ENCODE measurements around the gene PBX3. TPM values are rescaled to one million over a fixed set of nuclear protein-coding genes. Genes with fewer than 3 reads are reported as not detected.

The PBX3 gene
- total and polyA plus RNA-seq, 2 donors (not counting 1 experiment from before 2014, with no cell fraction given) = 35.8 to 51.8 TPM

GRCh38 chr9:125986966-125987365, 239.8 kb downstream of the PBX3 start:
- Histone ChIP-seq H3K36me3 (ENCODE audit: control insufficient read depth, insufficient read depth, low read length) (no peaks in the 10 kb centered on the region), H2AFZ (ENCODE audit: low read length) (no peak overlapping the region), H3K79me2 (ENCODE audit: control insufficient read depth, insufficient read depth, low read length) (no peaks in the 10 kb centered on the region), H3K4me3 (replicated peaks in 1 of 4; ENCODE audit: control extremely low read depth in 1 of 4, insufficient read depth in 1 of 4, low read depth in 3 of 4, low read length in 4 of 4) (no peak overlapping the region), H3K4me2 (ENCODE audit: extremely low read depth, insufficient read depth, low read length) (no peak overlapping the region), H4K20me1 (ENCODE audit: control insufficient read depth, extremely low read depth, insufficient read depth, low read length) (no peaks in the 10 kb centered on the region), H3K9me3 (ENCODE audit: control insufficient read depth, insufficient read depth, low read depth, low read length) (no peaks in the 10 kb centered on the region), H3K27ac (ENCODE audit: insufficient read depth, low read length) (no peak overlapping the region), H3K27me3 (ENCODE audit: control insufficient read depth, insufficient read depth, low read length) (no peaks in the 10 kb centered on the region), H3K4me1 (ENCODE audit: control insufficient read depth, extremely low read depth, insufficient read depth, low read length) (no peaks in the 10 kb centered on the region), H3K9ac (ENCODE audit: insufficient read depth, low read length) (no peak overlapping the region)
- TF ChIP-seq CTCF (conservative IDR thresholded peaks at IDR 0.05 in 1 of 2, IDR thresholded peaks at IDR 0.05 in 1 of 2; ENCODE audit: low read depth in 1 of 2, low read length in 2 of 2) (no peak), EZH2 (IDR thresholded peaks at IDR 0.05; ENCODE audit: low read length, missing control alignments) (no peak)
- DNase-seq (ENCODE audit: low read depth in 2 of 2) = no peak

- Histone ChIP-seq H2AFZ (ENCODE audit: low read length) (no peak overlapping the region), H3K27me3 (ENCODE audit: control insufficient read depth, insufficient read depth, low read length) (no peaks in the 10 kb centered on the region), H3K9me3 (ENCODE audit: control insufficient read depth, insufficient read depth, low read depth, low read length) (no peaks in the 10 kb centered on the region), H3K27ac (ENCODE audit: insufficient read depth, low read length) (no peak overlapping the region), H3K79me2 (ENCODE audit: control insufficient read depth, insufficient read depth, low read length) (no peaks in the 10 kb centered on the region), H3K4me3 (replicated peaks in 1 of 4; ENCODE audit: control extremely low read depth in 1 of 4, insufficient read depth in 1 of 4, low read depth in 3 of 4, low read length in 4 of 4) (no peak overlapping the region), H3K9ac (ENCODE audit: insufficient read depth, low read length) (no peak overlapping the region), H3K4me1 (ENCODE audit: control insufficient read depth, extremely low read depth, insufficient read depth, low read length) (no peaks in the 10 kb centered on the region), H3K4me2 (ENCODE audit: extremely low read depth, insufficient read depth, low read length) (no peak overlapping the region), H3K36me3 (ENCODE audit: control insufficient read depth, insufficient read depth, low read length) (no peaks in the 10 kb centered on the region), H4K20me1 (ENCODE audit: control insufficient read depth, extremely low read depth, insufficient read depth, low read length) (no peaks in the 10 kb centered on the region)
- no peak for TF ChIP-seq CTCF (conservative IDR thresholded peaks at IDR 0.05 in 1 of 2, IDR thresholded peaks at IDR 0.05 in 1 of 2; ENCODE audit: low read depth in 1 of 2, low read length in 2 of 2)
- TF ChIP-seq EZH2 (IDR thresholded peaks at IDR 0.05; ENCODE audit: low read length, missing control alignments) = no peak
- no peak for DNase-seq (ENCODE audit: low read depth in 2 of 2)
Observed at GRCh38 chr9:125987420-125987819, 240.2 kb downstream of the PBX3 start.

GRCh38 chr9:125988479-125989050, 241.4 kb downstream of the PBX3 start:
- Histone ChIP-seq H4K20me1 (ENCODE audit: control insufficient read depth, extremely low read depth, insufficient read depth, low read length) (no peaks in the 10 kb centered on the region), H3K27ac (ENCODE audit: insufficient read depth, low read length) (no peak overlapping the region), H2AFZ (ENCODE audit: low read length) (no peak overlapping the region), H3K9ac (ENCODE audit: insufficient read depth, low read length) (no peak overlapping the region), H3K36me3 (ENCODE audit: control insufficient read depth, insufficient read depth, low read length) (no peaks in the 10 kb centered on the region), H3K79me2 (ENCODE audit: control insufficient read depth, insufficient read depth, low read length) (no peaks in the 10 kb centered on the region), H3K4me3 (replicated peaks in 1 of 4; ENCODE audit: control extremely low read depth in 1 of 4, insufficient read depth in 1 of 4, low read depth in 3 of 4, low read length in 4 of 4) (no peak overlapping the region), H3K27me3 (ENCODE audit: control insufficient read depth, insufficient read depth, low read length) (no peaks in the 10 kb centered on the region), H3K4me2 (ENCODE audit: extremely low read depth, insufficient read depth, low read length) (no peak overlapping the region), H3K4me1 (ENCODE audit: control insufficient read depth, extremely low read depth, insufficient read depth, low read length) (no peaks in the 10 kb centered on the region), H3K9me3 (ENCODE audit: control insufficient read depth, insufficient read depth, low read depth, low read length) (no peaks in the 10 kb centered on the region)
- TF ChIP-seq CTCF (conservative IDR thresholded peaks at IDR 0.05 in 1 of 2, IDR thresholded peaks at IDR 0.05 in 1 of 2; ENCODE audit: low read depth in 1 of 2, low read length in 2 of 2) (no peak), EZH2 (IDR thresholded peaks at IDR 0.05; ENCODE audit: low read length, missing control alignments) (no peak)
- no peak for DNase-seq (ENCODE audit: low read depth in 2 of 2)
